CD4-positive, alpha-beta T cell treated with Interleukin-4 for 1 hour (primary cell): Measurements from ENCODE around the gene CPXM1.
"Not testable (repeated sequence)": the region's sequence is repeated elsewhere in the genome, so short reads cannot be mapped to it uniquely, and the experiment has no call there.

Experiments
- DNase-seq, 2 donors: peaks; one replicate each; pipeline ENCODE4 v3.0.0-alpha.2; 2020 to 2022

Gene CPXM1

GRCh38 chr20:2799688-2800520 is 523 bp downstream of the CPXM1 start:
- DNase-seq: peak in 1 of 2 donors; percentile 10

- DNase-seq: no peak
These were observed 1.2 kb downstream of the CPXM1 start for GRCh38 chr20:2799271-2799670.

GRCh38 chr20:2798814-2799213 is 1.6 kb downstream of the CPXM1 start:
- no peak for DNase-seq

- DNase-seq: no peak
These were observed 2.2 kb downstream of the CPXM1 start for GRCh38 chr20:2798095-2798805.

- DNase-seq: no peak
These were observed 3.1 kb downstream of the CPXM1 start for GRCh38 chr20:2797136-2797983.

GRCh38 chr20:2796011-2796660 is 4.3 kb downstream of the CPXM1 start:
- no peak for DNase-seq

- DNase-seq: no peak
These were observed 5.0 kb downstream of the CPXM1 start for GRCh38 chr20:2795451-2795850.

- no peak for DNase-seq
These were observed 5.5 kb downstream of the CPXM1 start for GRCh38 chr20:2794866-2795447.

- DNase-seq: no peak
These were observed 6.2 kb downstream of the CPXM1 start for GRCh38 chr20:2794202-2794748.

GRCh38 chr20:2793471-2793870 is 7.0 kb downstream of the CPXM1 start:
- no peak for DNase-seq

- no peak for DNase-seq
These were observed 16.4 kb downstream of the CPXM1 start for GRCh38 chr20:2783908-2784566.

GRCh38 chr20:2780948-2781347 is 19.5 kb downstream of the CPXM1 start:
- DNase-seq: no peak

- DNase-seq: no peak
These were observed 21.7 kb downstream of the CPXM1 start for GRCh38 chr20:2778602-2779321.

- no peak for DNase-seq
These were observed 25.3 kb downstream of the CPXM1 start for GRCh38 chr20:2775139-2775538.

GRCh38 chr20:2773812-2774211 is 26.6 kb downstream of the CPXM1 start:
- no peak for DNase-seq

GRCh38 chr20:2771631-2772080 is 28.8 kb downstream of the CPXM1 start:
- DNase-seq: no peak

GRCh38 chr20:2770091-2770490 is 30.3 kb downstream of the CPXM1 start:
- not testable (repeated sequence) for DNase-seq

- no peak for DNase-seq
These were observed 31.8 kb downstream of the CPXM1 start for GRCh38 chr20:2768632-2769015.

- DNase-seq: no peak
These were observed 32.4 kb downstream of the CPXM1 start for GRCh38 chr20:2767768-2768631.

- no peak for DNase-seq
These were observed 37.2 kb downstream of the CPXM1 start for GRCh38 chr20:2763186-2763585.
